GM18511 (cell line): ENCODE measurements around the gene CD300A.
A peak's percentile ranks its signal among the peaks of the same experiment; 100 is the strongest.

Source experiments
- ATAC-seq: cut with Tn5 transposase; IDR thresholded peaks from one replicate; pipeline ENCODE4 v1.9.1; 2021; ENCODE audit warnings: mild to moderate bottlenecking, moderate library complexity; ENCODE audit not compliant: unreplicated experiment

The CD300A gene

GRCh38 chr17:74454197-74455024 lies 12.0 kb upstream of the CD300A start:
- ATAC-seq: peak; percentile 85

- ATAC-seq: no peak
Measured at GRCh38 chr17:74455025-74455545, 11.3 kb upstream of the CD300A start.

DNA sequence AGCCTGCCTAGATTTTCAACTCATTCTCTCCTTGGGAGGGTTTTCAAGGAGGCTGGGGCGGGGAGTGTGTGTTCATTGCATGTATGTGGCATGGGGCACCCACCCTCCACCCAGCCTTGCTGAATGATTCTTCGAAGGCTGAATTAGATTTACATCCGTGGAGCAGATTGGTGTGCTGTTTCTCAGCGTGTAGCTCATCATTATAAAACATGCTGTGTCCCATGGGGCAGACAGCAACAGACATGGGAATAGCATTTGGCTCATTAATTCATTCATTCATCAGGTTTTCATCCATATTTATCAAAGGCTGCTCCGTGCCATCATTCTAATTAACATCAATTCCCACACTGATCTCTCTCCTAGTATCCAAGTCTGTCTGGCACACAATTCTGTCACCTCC lies 10.6 kb upstream of the CD300A start:
- no peak for ATAC-seq

- ATAC-seq: no peak
Measured at GRCh38 chr17:74457146-74457819, 9.2 kb upstream of the CD300A start.

DNA sequence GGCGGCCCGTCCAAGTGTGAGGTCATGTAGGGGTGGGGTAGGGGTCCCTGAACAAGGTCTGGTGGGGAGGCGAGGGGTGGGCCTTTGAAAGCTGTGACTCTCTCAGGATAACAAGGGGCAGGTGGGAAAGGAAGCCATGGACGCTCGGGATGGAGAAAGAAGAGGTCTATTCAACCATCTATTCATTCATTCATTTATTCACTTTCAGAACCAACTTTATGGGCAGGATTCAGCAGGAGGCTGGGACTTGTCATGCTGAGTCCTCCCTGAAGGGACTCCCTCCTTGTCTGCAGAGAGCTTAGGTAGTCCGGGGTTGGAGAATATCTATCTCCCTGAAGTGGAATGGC lies 8.6 kb upstream of the CD300A start:
- no peak for ATAC-seq

GRCh38 chr17:74458835-74459234 lies 7.6 kb upstream of the CD300A start:
- ATAC-seq: no peak

DNA sequence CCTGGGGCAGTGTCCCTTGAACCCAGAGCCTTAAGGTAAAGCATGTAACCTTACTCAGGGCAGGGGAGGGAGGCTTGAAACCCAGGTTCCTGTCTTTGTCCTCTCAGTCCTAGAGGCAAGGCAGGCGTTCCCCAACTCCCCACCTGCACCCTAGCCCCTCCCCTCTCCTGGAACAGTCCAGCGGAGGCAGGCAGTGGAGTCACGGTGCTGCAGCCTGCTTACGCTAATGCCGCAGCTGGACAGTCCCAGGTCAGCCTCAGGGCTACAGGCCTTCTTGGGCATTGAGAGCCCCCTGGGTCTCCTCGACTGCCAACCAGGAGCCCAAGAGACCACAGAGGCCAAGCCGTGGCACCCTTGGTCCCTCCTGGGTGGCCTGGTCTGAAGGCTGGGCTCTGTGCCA lies 6.8 kb upstream of the CD300A start:
- ATAC-seq: no peak

DNA sequence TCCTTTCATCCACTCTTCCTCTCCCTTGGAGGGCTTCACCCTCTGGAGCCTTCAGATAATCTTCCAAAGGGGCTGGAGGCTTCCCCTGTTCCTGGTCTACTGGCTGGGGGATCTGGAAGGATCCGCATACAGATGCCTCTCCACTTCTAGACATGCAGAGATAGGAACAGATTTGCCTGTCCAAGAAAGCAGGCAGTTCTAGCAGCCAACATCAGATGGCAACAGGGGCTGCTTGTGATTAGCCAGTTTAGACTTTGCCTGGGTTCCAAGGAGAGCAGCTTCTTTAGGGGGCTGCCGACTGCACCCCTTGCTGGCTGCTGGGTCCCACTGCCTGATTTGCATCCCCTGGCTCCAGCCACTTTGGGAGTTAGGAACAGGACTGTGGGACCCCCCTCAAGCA lies 6.2 kb upstream of the CD300A start:
- ATAC-seq: no peak

- ATAC-seq: no peak
Measured at GRCh38 chr17:74460996-74461395, 5.4 kb upstream of the CD300A start.

GRCh38 chr17:74461611-74462010 lies 4.8 kb upstream of the CD300A start:
- no peak for ATAC-seq

- ATAC-seq: no peak
Measured at GRCh38 chr17:74464730-74465377, 1.6 kb upstream of the CD300A start.

DNA sequence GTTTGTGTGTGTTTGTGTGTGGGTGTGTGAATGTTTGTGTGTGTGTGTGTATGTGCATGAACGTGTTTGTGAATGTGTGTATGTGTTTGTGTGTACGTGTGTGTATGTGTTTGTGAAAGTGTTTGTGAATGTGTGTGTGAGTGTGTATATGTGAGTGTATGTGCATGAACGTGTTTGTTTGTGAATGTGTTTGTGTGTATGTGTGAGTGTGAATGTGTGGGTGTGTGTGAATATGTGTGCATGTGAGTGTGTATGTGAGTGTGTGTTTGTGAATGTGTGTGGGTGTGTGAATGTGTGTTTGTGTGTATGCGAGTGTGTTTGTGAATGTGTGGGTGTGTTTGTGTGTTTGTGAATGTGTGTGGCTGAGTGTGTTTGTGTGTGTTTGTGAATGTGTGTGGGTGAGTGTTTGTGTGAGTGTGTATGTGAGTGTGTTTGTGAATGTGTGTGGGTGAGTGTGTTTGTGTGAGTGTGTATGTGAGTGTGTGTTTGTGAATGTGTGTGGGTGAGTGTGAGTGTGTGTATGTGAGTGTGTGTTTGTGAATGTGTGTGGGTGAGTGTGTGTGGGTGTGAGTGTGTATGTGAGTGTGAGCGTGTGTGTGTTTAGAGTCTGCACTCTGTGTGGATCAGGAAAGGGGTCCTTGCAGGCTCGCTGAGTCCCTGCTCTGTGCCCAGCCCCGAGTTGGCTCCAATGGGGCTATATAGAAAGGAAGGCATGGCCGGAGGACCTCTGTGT lies 890 bp upstream of the CD300A start:
- ATAC-seq: no peak

- no peak for ATAC-seq
Measured at GRCh38 chr17:74466828-74467184, 372 bp downstream of the CD300A start.

DNA sequence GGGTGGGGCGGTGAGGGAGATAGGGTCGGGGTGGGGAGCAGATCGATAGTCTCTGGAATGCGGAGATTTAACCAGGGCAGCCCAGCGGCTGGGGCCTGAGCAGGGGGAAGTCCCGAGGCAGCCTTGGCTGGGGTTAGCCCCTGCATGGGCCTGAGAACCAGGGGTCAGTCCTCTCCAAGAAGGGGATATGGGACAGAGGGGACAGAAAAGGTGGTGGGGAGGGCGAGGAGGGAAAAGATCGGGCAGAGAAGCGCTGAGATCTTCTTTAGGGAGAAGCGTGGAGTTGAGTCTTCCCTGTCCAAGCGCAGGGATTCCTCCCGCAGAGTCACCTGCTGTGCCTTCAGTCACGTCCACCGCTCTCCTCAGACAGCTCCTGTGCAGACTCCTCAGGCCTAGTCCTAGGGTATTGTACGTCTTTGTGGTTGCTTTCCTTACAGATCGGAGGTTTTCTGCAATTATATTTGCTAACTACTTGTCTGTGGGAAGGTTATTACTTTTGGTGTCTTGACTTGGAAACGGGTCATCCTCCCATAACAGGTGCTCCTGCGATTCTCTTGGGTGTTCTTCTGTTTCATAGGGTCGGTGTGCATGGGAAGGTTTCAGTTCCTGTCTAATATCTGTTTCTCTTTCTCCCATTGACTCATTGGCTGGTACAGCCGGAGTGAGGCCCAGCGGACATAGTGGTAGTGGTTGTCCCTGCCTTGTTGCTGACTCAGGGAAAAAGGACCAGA lies 952 bp downstream of the CD300A start:
- peak; percentile 67 for ATAC-seq

GRCh38 chr17:74471341-74471740 lies 4.9 kb downstream of the CD300A start:
- ATAC-seq: no peak

DNA sequence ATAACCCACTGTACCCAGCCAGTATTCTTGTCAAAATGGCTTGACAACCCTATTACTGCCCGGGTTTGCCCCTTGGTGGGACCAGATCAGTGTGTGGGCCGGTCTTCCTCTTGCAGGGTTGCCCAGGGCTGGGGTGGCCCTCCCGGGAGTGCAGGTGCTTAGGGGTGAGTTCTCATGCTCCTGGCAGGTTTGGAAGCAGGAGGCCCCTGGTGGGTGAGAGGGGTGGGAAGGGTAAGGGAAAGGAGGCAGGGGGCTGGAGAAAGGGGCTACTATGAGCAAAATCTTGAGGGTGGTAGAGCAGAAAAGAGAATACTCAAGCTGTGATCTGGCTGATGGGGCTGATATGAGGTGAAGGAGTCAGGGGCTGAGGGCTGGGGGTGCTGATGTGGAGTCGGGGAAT lies 6.5 kb downstream of the CD300A start:
- no peak for ATAC-seq

DNA sequence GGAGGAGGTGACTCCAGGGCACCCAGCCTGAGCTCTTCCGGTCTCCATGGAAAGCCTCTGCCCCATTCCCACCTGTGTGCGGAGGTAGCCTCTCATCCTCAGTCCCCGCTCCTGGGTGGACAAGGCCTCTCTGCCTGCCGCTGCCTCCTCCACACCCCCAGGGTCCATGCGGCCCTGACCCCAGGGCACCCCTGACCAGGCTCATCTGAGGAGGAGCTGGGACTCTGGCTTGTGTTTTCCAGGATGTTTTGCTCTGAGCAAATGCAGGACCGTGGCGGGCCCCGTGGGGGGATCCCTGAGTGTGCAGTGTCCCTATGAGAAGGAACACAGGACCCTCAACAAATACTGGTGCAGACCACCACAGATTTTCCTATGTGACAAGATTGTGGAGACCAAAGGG lies 6.9 kb downstream of the CD300A start:
- no peak for ATAC-seq

DNA sequence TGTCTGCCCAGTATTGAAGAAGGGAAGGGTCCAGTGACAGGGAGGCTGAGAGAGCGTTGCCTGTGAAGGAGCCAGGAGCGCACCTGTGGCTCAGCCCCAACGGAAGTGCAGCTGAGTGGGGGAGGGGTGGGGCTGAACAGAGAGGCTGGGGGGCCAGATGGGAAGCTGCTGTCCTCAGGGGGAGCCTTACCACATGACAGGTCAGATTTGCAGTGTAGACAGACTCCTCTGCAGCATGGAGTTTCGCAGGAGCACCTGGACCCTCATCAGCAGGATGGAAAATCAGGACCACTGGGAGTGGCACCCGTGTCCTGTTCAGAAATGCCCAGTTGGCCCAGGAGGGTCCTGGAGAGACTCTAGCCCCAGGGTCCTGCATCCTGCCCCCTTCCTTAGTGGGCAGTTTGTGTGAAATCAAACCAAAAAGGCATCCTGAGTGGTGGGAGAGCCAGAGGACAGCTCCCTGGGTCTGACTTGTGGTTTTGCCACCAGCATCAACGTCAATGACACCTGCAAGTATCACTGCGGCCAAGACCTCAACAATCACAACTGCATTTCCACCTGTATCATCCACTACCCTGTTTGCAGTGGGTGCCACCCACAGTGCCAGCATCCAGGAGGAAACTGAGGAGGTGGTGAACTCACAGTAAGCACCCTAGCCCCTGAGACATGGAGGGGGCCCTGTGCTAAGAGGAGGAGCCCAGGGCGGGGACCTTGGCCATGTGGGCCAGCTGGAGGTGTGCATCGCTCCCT lies 7.8 kb downstream of the CD300A start:
- no peak for ATAC-seq

DNA sequence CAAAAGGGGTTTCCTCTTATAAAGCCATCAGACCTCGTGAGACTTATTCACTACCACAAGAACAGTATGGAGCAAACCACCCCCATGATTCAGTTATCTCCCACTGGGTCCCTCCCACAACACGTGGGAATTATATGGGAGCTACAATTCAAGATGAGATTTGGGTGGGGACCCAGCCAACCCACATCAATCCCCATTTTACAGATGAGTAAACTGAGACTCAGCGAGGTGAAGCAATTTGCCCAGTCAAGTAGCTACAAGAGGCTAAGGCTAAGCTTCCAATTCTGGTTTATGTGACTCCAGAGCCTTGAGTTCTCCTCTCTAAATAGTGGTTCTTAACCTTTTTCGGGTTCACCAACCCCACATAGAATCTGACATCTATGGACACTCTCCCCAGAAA lies 8.8 kb downstream of the CD300A start:
- ATAC-seq: no peak

DNA sequence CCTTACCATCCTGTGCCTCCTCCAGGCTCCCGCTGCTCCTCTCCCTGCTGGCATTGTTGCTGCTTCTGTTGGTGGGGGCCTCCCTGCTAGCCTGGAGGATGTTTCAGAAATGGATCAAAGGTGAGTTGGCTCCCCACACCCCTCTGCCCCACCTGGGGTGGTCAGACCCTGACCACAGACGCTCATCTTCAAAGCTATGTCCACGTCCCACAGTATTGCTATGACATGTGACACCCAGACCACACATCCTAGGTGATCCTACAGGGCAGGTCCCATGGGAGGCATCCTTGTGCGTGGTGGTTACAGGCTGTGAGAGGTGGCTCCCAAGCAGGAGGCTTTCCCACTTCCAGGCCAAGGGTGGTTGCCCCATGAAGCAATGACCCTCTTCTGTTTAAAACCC lies 11.0 kb downstream of the CD300A start:
- ATAC-seq: no peak
